CD4-positive, alpha-beta T cell treated with Interleukin-12 subunit alpha and Interleukin-12 subunit beta, for 1 hour (primary cell): ENCODE data around the gene CSTF1.
A peak's percentile ranks its signal among the peaks of the same experiment; 100 is the strongest.
"Not testable (repeated sequence)": the region's sequence is repeated elsewhere in the genome, so short reads cannot be mapped to it uniquely, and the experiment has no call there.

ENCODE experiments used
- DNase-seq: peaks from one replicate; pipeline ENCODE4 v3.0.0-alpha.2; 2020

The CSTF1 gene

DNA sequence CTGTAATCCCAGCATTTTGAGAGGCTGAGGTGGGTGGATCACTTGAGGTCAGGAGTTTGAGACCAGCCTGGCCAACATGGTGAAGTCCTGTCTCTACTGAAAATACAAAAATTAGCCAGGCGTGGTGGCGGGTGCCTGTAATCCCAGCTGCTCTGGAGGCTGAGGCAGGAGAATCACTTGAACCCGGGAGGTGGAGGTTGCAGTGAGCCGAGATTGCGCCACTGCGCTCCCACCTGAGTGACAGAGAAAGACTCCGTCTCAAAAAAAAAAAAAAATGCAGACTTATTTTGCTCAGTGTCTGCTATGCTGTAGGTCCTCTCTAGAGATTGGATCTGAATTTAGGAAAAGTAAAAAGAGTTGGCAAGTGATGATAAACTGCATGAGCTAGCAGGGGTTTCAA is 18.8 kb downstream of the CSTF1 start:
- DNase-seq = not testable (repeated sequence)

GRCh38 chr20:56411759-56412472 is 19.5 kb downstream of the CSTF1 start, which contains the start of gene CASS4:
TSS of gene CASS4 (plus strand) at chr20:56412260. CDS start at chr20:56412459, 199 bp downstream.
- DNase-seq = peak; percentile 59

- DNase-seq = no peak
Measured at GRCh38 chr20:56412473-56412790, 20.0 kb downstream of the CSTF1 start.

GRCh38 chr20:56412949-56413348 is 20.5 kb downstream of the CSTF1 start:
- no peak for DNase-seq

DNA sequence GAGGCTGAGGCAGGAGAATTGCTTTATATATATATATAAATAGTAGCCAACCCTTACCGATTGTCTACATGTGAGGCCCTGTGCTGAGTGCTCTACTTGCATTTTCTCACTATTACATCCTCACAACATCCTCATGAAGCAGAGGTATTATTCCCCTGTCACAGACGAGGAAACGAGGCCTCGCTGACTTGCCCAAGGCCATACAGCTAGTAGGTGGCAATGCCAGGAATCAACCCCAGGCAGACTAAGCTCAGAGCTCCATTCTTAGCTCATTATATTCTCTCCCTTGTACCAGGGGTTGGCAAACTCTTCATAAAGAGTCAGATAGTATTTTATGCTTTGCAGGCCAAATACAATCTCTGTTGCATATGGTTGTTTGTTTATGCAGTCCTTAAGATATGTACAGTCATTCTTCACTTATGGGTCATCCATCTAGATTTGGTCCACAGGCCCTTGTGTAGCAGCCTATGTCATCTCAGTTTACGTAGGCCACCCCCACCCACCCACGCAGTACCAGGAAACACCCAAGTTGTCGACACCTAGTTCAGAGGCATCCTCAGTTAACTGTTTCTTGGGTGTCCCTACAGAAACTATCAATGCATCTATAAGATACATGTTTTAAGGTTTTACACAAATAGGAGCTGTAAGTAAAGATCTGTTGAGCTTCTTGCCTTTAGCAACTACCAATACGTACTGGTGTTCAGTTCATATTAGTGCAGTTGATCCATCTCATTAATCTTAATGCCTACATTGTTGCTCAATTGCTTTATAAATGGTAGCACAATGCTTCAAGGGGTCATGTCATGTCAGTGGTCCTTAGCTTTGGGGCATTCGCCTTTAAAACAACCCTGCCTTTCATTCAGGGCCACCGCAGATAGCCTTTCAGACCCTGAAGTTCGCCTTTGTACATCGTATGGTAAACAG is 22.7 kb downstream of the CSTF1 start:
- peak; percentile 53 for DNase-seq

DNA sequence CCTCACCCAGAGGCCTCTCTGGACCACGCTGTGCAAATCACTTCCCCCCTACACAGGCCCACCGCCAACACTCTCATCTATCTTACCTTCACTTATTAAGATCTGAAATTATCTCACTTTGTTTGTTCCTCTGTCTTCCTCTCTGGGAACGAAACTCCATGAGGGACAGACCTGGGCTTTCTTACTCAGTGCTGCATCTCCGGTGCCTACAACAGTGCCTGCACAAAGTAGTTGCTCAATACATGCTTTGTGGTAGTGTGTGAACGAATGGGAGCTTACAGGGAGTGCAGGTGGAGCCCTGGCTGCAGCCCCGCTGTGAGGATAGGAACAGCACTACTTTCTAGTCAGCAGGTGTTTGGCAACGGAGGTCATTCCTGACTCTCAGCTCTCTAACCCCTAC is 25.0 kb downstream of the CSTF1 start:
- no peak for DNase-seq

- DNase-seq = no peak
Measured at GRCh38 chr20:56417911-56418310, 25.5 kb downstream of the CSTF1 start.

DNA sequence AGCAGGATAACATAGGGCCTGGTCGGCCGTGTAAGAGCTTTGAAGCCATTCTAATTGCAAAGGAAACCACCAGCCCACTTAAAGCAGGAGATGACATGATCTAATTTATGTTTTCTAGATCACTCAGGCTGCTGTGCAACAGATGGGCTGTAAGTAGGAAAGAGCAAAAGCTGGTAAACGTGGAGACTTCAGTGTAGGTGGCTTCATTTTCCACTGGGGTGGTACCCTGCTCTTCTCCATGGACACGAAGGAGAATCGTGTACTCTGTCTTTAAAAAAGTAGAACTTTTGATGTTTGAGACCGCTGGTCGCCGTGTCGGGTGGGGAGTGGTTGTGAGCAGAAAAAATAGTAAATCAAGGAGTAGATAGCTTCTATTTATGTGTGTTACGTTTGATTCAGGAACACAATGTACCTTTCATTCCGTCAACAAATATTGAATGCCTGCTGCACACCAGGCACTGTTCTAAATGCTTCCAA is 26.0 kb downstream of the CSTF1 start:
- DNase-seq = peak; percentile 34

- DNase-seq = no peak
Measured at GRCh38 chr20:56420028-56420427, 27.6 kb downstream of the CSTF1 start.

DNA sequence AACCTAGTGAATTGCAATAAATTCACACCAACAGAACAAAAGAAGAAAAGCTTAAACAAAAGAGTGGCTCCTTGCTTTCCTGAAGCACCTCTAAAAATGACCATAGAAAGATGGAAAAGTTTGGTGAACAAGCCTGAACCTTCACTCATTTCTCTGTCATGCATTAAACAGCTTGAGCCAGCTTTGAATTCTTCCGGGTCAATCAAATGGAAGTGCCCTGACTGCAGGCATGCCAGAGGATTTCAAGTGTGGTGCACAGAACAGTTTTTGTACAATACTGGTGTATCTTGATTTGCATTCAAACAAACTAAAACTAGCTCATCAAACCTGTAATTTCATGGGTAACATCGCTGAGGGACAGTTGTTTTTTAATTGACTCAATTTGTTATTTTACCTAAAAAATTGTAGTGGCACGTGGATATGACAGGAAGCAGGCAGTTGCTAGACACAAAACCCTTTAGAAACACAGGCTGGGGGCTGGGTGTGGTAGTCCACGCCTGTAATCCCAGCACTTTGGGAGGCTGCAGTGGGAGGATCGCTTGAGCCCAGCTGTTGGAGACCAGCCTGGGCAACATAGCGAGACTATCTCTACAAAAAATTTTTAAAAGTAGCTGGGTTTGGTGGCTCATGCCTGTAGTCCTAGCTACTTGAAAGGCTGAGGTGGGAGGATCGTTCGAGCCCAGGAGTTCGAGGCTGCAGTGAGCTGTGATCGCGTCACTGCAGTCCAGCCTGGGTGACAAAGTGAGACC is 28.7 kb downstream of the CSTF1 start:
- no peak for DNase-seq

GRCh38 chr20:56422076-56422823 is 29.8 kb downstream of the CSTF1 start:
- DNase-seq = no peak

DNA sequence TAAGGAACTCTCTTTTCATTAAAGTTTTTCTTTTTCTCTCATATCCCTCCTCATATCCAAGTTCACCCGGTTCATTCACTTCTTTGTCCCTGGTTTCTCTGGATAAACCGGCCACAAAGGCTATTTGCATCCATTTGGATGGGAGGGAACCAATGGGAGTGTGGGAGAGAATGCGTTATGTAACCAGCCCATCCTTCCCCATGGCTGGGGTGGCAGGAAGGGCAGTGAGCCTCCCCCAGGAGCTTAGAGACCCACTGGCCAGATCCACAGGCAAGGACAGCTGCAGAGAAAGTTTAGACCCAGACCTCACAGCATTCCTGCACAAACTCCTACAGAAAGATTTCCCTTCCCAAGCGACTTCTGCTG is 30.4 kb downstream of the CSTF1 start:
- DNase-seq = no peak

GRCh38 chr20:56423211-56423610 is 30.8 kb downstream of the CSTF1 start:
- DNase-seq = no peak

GRCh38 chr20:56423886-56424285 is 31.4 kb downstream of the CSTF1 start:
- DNase-seq = no peak

DNA sequence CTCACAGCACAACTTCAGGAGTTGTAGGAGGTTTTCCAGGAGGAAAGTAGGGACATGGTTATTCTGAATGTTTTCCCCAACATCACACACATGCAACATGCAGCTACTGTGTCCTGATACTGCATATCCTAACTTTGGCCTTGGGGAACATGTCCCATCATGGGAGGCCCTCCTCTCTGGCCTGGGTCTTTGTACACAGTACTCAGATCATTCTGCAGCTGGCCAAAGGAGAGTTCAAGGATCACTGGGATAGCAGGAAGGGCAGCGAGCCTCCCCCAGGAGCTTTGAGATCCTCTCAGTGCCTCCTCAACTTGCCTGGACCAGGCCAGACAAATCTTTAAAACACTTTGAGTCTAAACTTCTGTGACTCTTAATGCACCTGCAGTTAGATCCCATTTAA is 32.5 kb downstream of the CSTF1 start:
- no peak for DNase-seq

DNA sequence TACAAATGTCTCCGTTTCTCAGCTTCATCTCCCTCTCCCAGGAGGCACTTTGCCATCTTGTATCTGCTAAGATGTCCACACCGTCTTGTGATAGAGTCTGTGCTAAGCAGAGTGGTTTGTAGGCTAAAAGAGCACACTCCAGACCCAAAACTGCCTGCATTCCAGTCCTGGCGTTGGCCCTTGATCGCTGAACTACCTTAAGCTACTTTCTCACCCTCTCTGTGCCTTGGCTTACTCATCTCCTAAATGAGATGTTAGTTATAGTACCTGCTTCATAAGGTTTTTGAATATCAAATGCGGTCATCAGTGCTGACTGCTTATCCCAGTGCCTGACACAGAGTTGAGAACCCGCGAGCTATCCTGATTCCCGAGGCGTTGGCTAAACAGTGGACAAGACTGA is 33.6 kb downstream of the CSTF1 start:
- DNase-seq = no peak

DNA sequence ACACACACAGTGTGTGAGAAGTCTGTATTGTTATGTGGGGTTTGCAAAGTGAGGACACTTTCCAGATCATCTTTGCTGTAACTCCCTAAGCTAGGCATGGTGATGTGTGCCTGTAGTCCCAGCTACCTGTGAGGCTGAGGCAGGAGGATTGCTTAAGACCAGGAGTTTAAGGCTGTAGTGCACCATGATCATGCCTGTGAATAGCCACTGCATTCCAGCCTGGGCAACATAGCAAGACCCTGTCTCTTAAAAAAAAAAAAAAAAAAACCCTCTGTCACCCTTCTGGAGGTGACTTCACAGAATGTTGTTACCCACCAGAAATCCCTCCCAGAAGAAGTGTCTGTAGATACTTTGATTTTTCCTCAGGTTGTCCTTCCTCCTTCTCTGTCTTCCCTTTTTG is 34.5 kb downstream of the CSTF1 start:
- no peak for DNase-seq

GRCh38 chr20:56427797-56428196 is 35.4 kb downstream of the CSTF1 start:
- DNase-seq = no peak

DNA sequence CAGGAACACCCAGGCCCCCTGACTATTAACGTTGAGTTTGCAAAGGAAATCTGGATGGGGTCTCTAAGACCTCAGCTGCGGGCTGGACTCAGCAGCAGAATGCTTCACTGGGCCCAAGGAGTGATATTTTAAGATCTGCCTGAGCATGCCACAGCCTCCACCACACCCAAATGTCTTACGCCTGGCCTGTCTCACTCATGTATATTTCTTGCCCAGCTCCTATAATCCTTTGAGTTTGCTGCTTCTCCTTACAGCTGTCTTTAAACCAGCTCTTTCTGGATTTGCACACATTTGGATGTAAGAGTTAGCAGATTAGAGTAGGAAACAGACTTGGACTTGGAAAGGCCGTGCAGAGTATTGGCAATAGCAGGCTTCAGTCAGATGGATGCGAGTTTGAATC is 36.0 kb downstream of the CSTF1 start:
- DNase-seq = no peak

GRCh38 chr20:56428881-56429280 is 36.4 kb downstream of the CSTF1 start:
- DNase-seq = no peak

GRCh38 chr20:56429502-56429901 is 37.1 kb downstream of the CSTF1 start:
- DNase-seq = no peak

GRCh38 chr20:56429941-56430340 is 37.5 kb downstream of the CSTF1 start:
- no peak for DNase-seq

DNA sequence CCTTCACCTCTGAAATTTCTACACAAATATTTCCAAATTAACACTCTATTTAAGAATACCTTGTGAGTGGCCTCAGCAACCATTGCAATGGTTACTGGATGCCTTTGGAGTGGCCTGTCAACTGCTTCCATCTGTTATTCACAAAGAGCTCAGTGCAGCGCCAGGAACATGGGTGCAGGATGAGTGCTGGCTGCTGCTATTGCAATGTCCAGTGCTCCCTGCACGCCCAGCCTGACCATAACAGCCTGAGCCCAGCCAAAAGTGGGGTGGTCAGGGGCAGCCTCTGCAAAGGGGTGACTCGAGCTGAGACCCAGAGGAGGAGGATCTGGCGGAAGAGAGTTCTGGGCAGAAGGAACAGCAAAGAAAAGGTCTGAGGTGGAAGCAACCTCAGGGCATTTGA is 38.0 kb downstream of the CSTF1 start:
- no peak for DNase-seq
